Common myeloid progenitor, CD34-positive (primary cell): Measurements from ENCODE around the gene PROX1.

Source experiments
- CTCF ChIA-PET: fragments of 350-600 bp; sonication (Branson Sonifier 250); formaldehyde crosslinking; loops from one replicate; lab custom pipeline; 2021; ENCODE audit warnings: antibody characterized with exemption; lab: Charles Lee
- POLR2A ChIA-PET: fragments of 350-600 bp; sonication (Branson Sonifier 250); formaldehyde crosslinking; loops from one replicate; lab custom pipeline; 2021; ENCODE audit warnings: antibody characterized with exemption; lab: Charles Lee
- DNase-seq, 3 donors: peaks; one replicate each; pipeline versions ENCODE4 v3.0.0 to v3.0.0-alpha.2; 2013
- H3K27ac ChIP-seq, 2 experiments: 1 replicate in 1 of 2; 2 replicates in 1 of 2; pipeline ENCODE4 v1.7.0; 2013; ENCODE audit warnings: inconsistent platforms in 2 of 2, low read length in 2 of 2, mild to moderate bottlenecking in 2 of 2, low read depth in 1 of 2, moderate library complexity in 1 of 2; ENCODE audit not compliant: severe bottlenecking in 2 of 2, insufficient read depth in 1 of 2, poor library complexity in 1 of 2
- H3K27me3 ChIP-seq, 5 experiments: replicated peaks in 2 of 5; 1 replicate in 3 of 5; 2 replicates in 2 of 5; pipeline versions ENCODE4 v1.6.1 to v1.7.0; 2013; ENCODE audit warnings: low read length in 4 of 5, mild to moderate bottlenecking in 2 of 5, moderate library complexity in 2 of 5, inconsistent platforms in 1 of 5; ENCODE audit not compliant: insufficient read depth in 5 of 5, control insufficient read depth in 4 of 5
- H3K36me3 ChIP-seq, 4 experiments: 1 replicate in 2 of 4; 2 replicates in 2 of 4; pipeline versions ENCODE4 v1.6.1 to v1.7.0; 2013; ENCODE audit warnings: low read length in 3 of 4, control low read depth in 1 of 4, mild to moderate bottlenecking in 1 of 4; ENCODE audit not compliant: control insufficient read depth in 4 of 4, insufficient read depth in 4 of 4
- H3K4me1 ChIP-seq, 4 experiments: 1 replicate in 3 of 4; 2 replicates in 1 of 4; pipeline versions ENCODE4 v1.6.1 to v1.7.1; 2013; ENCODE audit warnings: low read length in 3 of 4, mild to moderate bottlenecking in 3 of 4, control low read depth in 1 of 4, inconsistent platforms in 1 of 4, moderate library complexity in 1 of 4; ENCODE audit not compliant: control insufficient read depth in 4 of 4, insufficient read depth in 4 of 4; ENCODE audit errors: control extremely low read depth in 1 of 4
- H3K4me3 ChIP-seq, 7 experiments: 1 replicate in 4 of 7; 2 replicates in 3 of 7; pipeline versions ENCODE4 v1.5.1 to v1.7.0; 2013; ENCODE audit warnings: mild to moderate bottlenecking in 7 of 7, low read length in 6 of 7, moderate library complexity in 6 of 7, inconsistent platforms in 2 of 7, low read depth in 2 of 7, control low read depth in 1 of 7; ENCODE audit not compliant: insufficient read depth in 4 of 7, control insufficient read depth in 1 of 7; ENCODE audit errors: extremely low read depth in 1 of 7
- H3K9me3 ChIP-seq, 5 experiments: 1 replicate in 4 of 5; 2 replicates in 1 of 5; pipeline versions ENCODE4 v1.6.1 to v1.7.1; 2013; ENCODE audit warnings: low read length in 4 of 5, mild to moderate bottlenecking in 2 of 5, inconsistent platforms in 1 of 5, low read depth in 1 of 5, moderate library complexity in 1 of 5; ENCODE audit not compliant: control insufficient read depth in 4 of 5, insufficient read depth in 2 of 5; ENCODE audit errors: control extremely low read depth in 1 of 5
- WGBS: methylation state at CpG from one replicate; pipeline ENCODE4 v1.1.5; 2013; ENCODE audit not compliant: insufficient coverage; 5-methylcytosine and 5-hydroxymethylcytosine counted together

The PROX1 gene

DNA sequence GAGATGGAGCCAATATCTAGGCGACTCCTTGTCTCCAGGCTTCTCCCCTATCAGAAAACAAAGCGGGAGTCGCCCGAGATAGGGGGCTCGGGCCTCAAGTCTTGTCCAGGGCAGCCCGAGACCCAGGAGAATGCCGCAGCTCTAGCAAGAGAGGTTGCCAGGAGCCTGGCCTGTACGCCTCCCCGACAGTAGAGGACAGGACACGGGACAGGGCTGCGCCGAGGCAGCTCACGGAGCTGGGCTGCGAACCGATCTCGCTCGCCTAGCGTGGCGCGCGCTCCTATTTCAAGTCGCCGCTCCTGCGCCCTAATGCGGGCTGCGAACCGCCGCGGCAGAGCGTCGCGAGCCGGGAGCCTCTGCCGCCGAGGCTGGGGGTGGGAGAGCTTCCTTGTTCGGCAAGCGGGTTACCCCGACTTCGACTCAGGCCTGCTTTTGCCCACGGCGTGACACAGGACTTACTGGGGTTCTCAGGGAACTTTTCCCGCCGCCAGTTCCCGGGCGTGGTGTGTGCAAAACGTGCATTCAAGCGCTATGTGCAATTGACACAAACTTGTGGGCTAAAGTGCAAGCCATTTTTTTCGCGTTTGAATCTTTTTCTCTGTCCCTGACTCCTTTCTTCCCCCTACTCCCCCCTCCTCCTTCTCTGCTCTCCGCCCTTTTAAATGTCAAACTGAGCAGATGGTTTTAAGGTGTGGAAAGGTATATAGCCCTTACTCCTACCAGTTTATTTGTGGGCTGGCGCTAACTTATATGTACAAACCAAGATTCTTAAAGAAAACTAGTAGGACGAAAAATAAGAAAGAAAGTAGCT is 2.4 kb upstream of the PROX1 start:
- Histone ChIP-seq H3K27me3 (peaks cover 23 to 99% (median 58%) of the 10 kb centered on the region in 5 experiments), H3K4me1 (peaks cover 0 to 31% (median 15%) of the 10 kb centered on the region in 4 experiments), H3K36me3 (no peaks in the 10 kb centered on the region), H3K9me3 (peaks cover 0 to 9% (median 0%) of the 10 kb centered on the region in 5 experiments), H3K27ac (no peak overlapping the region), H3K4me3 (peak overlapping the region in 3 of 7 experiments; percentile 11 to 21 (median 11))
- WGBS: 3% methylated on average over 43 of the region's 52 CpGs
- POLR2A ChIA-PET: no interaction called here
- DNase-seq: peak in 2 of 3 donors; percentile 31 to 46
- CTCF ChIA-PET: no interaction called here

DNA sequence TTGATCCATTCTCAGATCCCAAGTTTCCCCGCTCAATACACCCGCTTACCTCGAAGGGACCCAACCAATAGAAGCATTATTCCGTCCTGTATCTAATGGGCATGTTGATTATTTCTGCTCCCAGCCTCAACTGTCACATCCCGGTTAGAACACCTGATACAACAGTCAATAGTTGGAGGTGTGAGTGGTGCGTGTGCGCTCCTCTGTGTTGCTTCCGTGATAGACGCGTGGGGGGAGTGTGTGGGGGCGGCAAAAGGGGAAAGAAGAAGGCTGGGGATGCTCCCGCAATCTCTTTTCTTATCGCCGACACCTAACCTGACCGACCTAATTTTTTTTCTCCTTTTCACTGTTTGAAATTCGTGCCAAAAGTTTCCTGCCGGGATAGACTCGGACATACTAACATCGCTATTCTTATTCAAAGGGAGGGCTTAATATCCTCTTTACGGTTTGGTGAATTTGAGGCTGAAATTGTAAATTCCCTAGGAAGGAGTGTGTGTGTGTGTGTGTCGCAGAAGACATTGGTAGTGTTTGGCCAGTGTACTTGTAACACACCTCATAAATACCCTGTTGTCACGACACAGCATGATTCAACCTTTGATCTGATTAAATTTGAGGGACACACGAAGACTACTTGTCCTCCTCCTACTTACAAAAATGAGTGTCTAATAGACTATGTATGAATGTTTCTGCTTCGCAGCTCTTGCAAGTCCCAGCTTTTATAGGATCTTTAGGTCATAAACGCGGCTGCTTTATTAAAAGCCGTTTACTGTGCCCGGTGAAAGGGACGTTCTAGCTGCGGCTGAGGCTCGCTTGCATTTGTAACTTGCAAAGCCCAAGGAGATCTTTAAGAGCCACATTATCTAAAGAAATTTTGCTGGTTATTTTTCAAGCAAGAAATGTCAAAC is 1.5 kb upstream of the PROX1 start:
- Histone ChIP-seq H3K27ac (no peak overlapping the region), H3K9me3 (peaks cover 0 to 9% (median 0%) of the 10 kb centered on the region in 5 experiments), H3K36me3 (no peaks in the 10 kb centered on the region), H3K27me3 (peaks cover 29 to 99% (median 53%) of the 10 kb centered on the region in 5 experiments), H3K4me1 (peaks cover 0 to 31% (median 15%) of the 10 kb centered on the region in 4 experiments), H3K4me3 (no peak overlapping the region)
- 7% methylated on average over 20 of the region's 31 CpGs for WGBS
- ChIA-PET POLR2A (no interaction called here), CTCF (no interaction called here)
- DNase-seq: peak in 2 of 3 donors; percentile 33 to 48

DNA sequence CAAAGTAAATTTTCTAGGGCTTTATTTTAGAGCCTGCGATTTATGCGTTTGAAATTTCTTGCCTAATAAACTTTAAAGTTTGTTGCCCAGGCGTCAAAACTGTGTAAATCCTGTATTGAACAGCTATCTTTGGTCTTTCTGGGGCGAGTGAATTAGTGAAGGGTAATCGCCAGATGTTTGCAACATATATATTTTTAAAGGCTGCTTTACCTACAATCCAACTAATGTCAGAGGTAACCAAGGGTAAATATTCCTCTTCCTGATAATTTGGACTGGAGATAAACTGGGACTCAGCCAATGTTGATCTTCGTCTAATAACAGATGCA is 885 bp upstream of the PROX1 start:
- Histone ChIP-seq H3K36me3 (no peaks in the 10 kb centered on the region), H3K9me3 (peaks cover 0 to 9% (median 0%) of the 10 kb centered on the region in 5 experiments), H3K4me1 (peaks cover 0 to 31% (median 15%) of the 10 kb centered on the region in 4 experiments), H3K27ac (no peak overlapping the region), H3K27me3 (peaks cover 33 to 98% (median 49%) of the 10 kb centered on the region in 5 experiments), H3K4me3 (no peak overlapping the region)
- ChIA-PET CTCF (no interaction called here), POLR2A (no interaction called here)
- DNase-seq: no peak
- WGBS: 12% methylated on average over 4 of the region's 6 CpGs

DNA sequence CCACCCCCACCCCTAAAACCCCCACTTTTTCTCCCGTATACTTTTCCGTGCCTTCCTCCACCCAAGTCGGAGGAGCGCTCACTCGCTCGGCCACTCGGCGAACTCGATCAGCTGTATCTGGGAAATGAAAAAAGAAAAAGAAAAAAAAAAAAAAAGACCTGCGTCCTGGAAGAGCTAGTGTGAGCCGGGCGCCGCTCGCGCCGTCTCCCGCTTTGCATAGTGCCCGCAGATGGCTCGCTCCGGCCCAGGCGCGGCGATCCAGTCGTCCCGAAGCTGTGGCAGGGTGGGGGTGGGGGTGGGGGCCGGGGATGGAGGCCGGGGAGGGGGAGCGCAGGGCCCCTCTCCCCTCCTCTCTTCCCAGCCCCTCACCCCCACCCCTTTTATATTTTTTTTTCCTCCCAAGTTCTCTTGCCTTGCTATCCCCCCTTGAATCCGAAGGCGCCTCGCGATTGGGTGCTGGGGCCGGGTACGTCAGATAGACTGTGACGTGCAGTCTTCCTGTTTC is 299 bp upstream of the PROX1 start:
- H3K4me3 ChIP-seq: peak overlapping the region in 5 of 7 experiments; percentile 32 to 68 (median 51)
- whole genome bisulfite sequencing: 0% methylated on average over 7 of the region's 35 CpGs
- no peaks in the 10 kb centered on the region for H3K36me3 ChIP-seq
- ChIA-PET CTCF (interaction anchor here (0.6 kb wide), 1 partner anchor 168 kb away, joined by 3 read pairs; no protein-coding TSS in a partner anchor), POLR2A (no interaction called here)
- peaks cover 34 to 94% (median 46%) of the 10 kb centered on the region in 5 experiments for H3K27me3 ChIP-seq
- DNase-seq: peak in 1 of 3 donors; percentile 28
- peaks cover 0 to 28% (median 14%) of the 10 kb centered on the region in 4 experiments for H3K4me1 ChIP-seq
- no peak overlapping the region for H3K27ac ChIP-seq
- H3K9me3 ChIP-seq: peaks cover 0 to 9% (median 0%) of the 10 kb centered on the region in 5 experiments

DNA sequence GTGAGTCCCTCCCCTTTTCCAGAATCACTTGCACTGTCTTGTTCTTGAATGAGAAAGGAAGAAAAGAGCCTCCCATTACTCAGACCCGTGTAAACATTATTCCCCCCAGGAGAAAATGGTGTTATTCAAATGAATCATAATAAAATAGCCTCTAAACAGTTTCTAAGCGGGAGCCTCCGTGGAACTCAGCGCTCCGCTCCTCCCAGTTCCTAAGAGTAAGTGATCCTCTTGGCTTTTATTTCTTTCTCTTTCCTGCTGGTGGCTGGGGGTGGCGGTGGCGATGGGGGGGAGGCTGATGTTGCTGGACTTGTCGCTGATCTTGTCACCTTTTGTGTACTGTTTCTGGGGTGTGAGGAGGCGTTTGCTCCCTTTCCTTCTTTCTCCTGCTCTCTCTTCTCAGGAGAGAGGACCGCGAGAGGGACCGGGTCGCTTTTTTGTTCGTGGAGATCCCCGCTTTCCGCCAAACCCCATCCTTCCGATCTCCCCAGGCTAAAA is 781 bp downstream of the PROX1 start:
- H3K9me3 ChIP-seq: peaks cover 0 to 9% (median 0%) of the 10 kb centered on the region in 5 experiments
- H3K4me3 ChIP-seq: peak overlapping the region in 5 of 7 experiments; percentile 32 to 68 (median 52)
- H3K4me1 ChIP-seq: peaks cover 0 to 20% (median 9%) of the 10 kb centered on the region in 4 experiments
- POLR2A ChIA-PET: no interaction called here
- WGBS: 1% methylated on average over 9 of the region's 17 CpGs
- peaks cover 34 to 84% (median 45%) of the 10 kb centered on the region in 5 experiments for H3K27me3 ChIP-seq
- CTCF ChIA-PET: interaction anchor here (1.9 kb wide), 1 partner anchor 10 kb away, joined by 5 read pairs; no protein-coding TSS in a partner anchor
- H3K27ac ChIP-seq: no peak overlapping the region
- DNase-seq: peak in 2 of 3 donors; percentile 21 to 33
- H3K36me3 ChIP-seq: no peaks in the 10 kb centered on the region

DNA sequence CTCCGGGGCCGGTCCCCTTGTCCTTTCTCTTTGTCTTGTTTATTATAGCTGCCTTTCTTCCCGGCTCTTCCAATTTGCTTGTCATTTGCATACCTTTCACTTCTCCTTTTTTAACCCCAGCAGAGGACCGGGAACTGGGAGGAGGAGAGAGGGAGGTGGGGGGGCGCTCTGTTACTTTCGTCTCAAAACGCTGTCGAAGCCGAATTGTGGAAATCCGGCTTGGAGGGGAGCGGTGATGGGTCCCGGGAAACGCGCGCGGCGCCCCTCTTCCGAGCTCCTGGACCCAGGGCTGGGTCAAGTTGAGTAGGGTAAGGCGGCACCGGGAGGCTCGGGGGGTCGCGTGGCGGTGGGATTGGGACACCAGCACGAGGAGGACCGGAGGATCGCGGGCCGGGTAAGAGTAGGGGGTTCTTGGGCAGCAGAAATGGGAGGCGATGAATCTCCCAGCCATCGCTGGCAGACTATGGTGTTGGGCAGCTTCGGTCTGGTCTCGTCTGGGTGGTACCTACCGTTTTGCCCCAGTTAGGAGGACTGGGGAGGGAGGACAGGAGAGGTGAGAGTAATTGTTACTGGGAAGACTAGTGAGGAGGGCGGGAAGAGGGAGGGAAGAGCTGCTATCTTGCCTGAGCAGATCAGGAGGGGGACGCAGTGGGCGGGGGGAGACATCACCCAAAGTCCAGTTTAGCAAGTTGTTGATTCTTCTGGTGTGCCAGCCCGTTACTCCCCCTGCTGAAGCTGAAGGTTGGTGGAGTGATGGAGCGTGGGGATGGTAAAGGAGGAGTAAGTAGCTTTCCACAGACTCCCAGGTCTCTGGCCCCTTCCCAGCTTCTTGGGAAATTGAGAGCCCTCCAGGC is 1.5 kb downstream of the PROX1 start:
- H3K27me3 ChIP-seq: peaks cover 38 to 83% (median 46%) of the 10 kb centered on the region in 5 experiments
- ChIA-PET POLR2A (no interaction called here), CTCF (interaction anchor here (1.9 kb wide), 1 partner anchor 11 kb away, joined by 5 read pairs; no protein-coding TSS in a partner anchor)
- no peak overlapping the region for H3K27ac ChIP-seq
- DNase-seq: peak in 2 of 3 donors; percentile 24 to 36
- peaks cover 0 to 20% (median 9%) of the 10 kb centered on the region in 4 experiments for H3K4me1 ChIP-seq
- no peaks in the 10 kb centered on the region for H3K36me3 ChIP-seq
- peaks cover 0 to 9% (median 0%) of the 10 kb centered on the region in 5 experiments for H3K9me3 ChIP-seq
- peak overlapping the region in 5 of 7 experiments; percentile 32 to 68 (median 52) for H3K4me3 ChIP-seq
- WGBS: 3% methylated on average over 34 of the region's 39 CpGs
